Thyroid gland (tissue), 4 donors: Measurements from ENCODE around the gene RARB. TPM values are rescaled to one million over a fixed set of nuclear protein-coding genes. Genes with fewer than 3 reads are reported as not detected.

Experiments used
- DNase-seq, 2 donors: peaks; one replicate each; pipeline ENCODE4 v3.0.0-alpha.2; 2019
- H3K27ac ChIP-seq, 3 donors: fragments of 200-600 bp; sonication (generic); 1 replicate in 2 of 3; 2 replicates in 1 of 3; pipeline ENCODE4 v1.5.1; 2016 to 2019; ENCODE audit warnings: mild to moderate bottlenecking in 1 of 3, moderate library complexity in 1 of 3
- H3K27me3 ChIP-seq: fragments of 200-600 bp; sonication (generic); one replicate; pipeline ENCODE4 v1.5.1; 2019
- H3K36me3 ChIP-seq, 2 donors: fragments of 200-600 bp; sonication (generic); one replicate each; pipeline ENCODE4 v1.5.1; 2016 to 2019
- H3K4me1 ChIP-seq, 2 donors: fragments of 200-600 bp; sonication (generic); one replicate each; pipeline ENCODE4 v1.5.1; 2017 to 2019
- H3K4me3 ChIP-seq, 3 donors: fragments of 200-600 bp; sonication (generic); replicated peaks in 1 of 3; 1 replicate in 2 of 3; 2 replicates in 1 of 3; pipeline ENCODE4 v1.5.1; 2016; ENCODE audit warnings: mild to moderate bottlenecking in 1 of 3
- H3K9me3 ChIP-seq: fragments of 200-600 bp; sonication (generic); one replicate; pipeline ENCODE4 v1.5.1; 2017
- POLR2A ChIP-seq, 2 donors: fragments of 450-650 bp; IDR thresholded peaks; one replicate each; pipeline ENCODE4 v1.6.1; 2017; ENCODE audit warnings: antibody characterized with exemption in 2 of 2, mild to moderate bottlenecking in 2 of 2, moderate library complexity in 1 of 2
- WGBS, 2 donors: methylation state at CpG; one replicate each; pipeline ENCODE4 v1.1.5; 2017; 5-methylcytosine and 5-hydroxymethylcytosine counted together
- intact Hi-C: fragments of 100-400 bp; cut with DNase I; formaldehyde crosslinking; loops from one replicate; pipeline ENCODE4 v1.15.1; 2023
- total RNA-seq, 4 donors: library from RNA; depleted of rRNA; stranded (reverse); fragments of >200 nt; gene quantifications; one replicate each; pipeline ENCODE4 v1.2.3, GENCODE V29; 2016
- TF ChIP-seq, protein P1 (sequence below), 6 experiments: fragments of 200-600 bp in 3 of 6; fragments of 450-650 bp in 3 of 6; sonication (generic) in 3 of 6; IDR thresholded peaks; one replicate each; pipeline ENCODE4 v1.5.1; 2016 to 2019; ENCODE audit warnings: antibody characterized with exemption in 6 of 6, mild to moderate bottlenecking in 2 of 6, inconsistent platforms in 1 of 6, moderate library complexity in 1 of 6

Gene RARB
- total RNA-seq, 4 donors from 2014 or later: 13.6 to 31.5 (median 20.5) TPM

DNA sequence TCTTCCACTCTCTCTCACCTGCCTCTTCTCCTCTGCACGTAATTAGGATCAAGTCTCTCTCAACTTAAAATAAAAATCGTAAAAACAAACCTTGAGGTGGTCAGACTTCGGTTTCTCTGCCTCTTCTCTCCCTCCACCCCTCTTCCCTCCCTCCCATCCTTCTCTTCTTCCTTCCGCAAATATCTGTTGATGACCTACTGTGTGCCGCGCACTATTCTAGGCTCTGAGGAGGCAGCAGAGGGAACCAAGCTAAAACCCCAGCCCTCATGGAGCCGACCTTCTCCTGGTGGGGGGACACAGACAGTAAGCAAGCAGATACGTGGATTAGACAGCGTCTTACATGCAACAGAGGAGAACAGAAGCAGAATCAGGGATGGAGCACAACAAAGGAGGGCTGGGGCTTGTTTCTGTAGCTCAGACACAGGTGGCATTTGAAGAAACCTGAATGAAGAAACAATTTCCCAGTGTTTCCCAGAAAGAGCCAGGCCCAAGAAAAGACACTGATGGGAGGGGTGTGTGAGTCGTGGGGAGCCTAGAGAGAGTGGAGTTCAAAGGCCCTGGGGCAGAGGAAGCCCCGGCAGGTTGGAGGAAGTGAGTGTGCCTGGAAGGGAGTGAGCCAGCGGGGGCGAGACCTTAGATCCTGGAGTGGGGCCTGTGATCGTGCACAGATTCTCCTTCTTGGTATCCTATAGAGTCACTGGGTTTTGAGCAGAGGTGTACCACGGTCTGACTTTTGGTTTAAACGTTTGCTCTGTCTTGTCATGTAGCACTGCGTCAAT lies 156.1 kb downstream of the RARB start:
- DNase-seq: no peak
- WGBS, 2 donors: 92% methylated on average over 17 of the region's 17 CpGs
- TF ChIP-seq, protein P1, sequence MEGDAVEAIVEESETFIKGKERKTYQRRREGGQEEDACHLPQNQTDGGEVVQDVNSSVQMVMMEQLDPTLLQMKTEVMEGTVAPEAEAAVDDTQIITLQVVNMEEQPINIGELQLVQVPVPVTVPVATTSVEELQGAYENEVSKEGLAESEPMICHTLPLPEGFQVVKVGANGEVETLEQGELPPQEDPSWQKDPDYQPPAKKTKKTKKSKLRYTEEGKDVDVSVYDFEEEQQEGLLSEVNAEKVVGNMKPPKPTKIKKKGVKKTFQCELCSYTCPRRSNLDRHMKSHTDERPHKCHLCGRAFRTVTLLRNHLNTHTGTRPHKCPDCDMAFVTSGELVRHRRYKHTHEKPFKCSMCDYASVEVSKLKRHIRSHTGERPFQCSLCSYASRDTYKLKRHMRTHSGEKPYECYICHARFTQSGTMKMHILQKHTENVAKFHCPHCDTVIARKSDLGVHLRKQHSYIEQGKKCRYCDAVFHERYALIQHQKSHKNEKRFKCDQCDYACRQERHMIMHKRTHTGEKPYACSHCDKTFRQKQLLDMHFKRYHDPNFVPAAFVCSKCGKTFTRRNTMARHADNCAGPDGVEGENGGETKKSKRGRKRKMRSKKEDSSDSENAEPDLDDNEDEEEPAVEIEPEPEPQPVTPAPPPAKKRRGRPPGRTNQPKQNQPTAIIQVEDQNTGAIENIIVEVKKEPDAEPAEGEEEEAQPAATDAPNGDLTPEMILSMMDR (IDR thresholded peaks at IDR 0.05): no peak
- TF ChIP-seq POLR2A (IDR thresholded peaks at IDR 0.05): no peak
- Histone ChIP-seq H3K4me3 (no peak overlapping the region), H3K4me1 (no peaks in the 10 kb centered on the region), H3K27ac (no peak overlapping the region), H3K9me3 (no peaks in the 10 kb centered on the region), H3K27me3 (no peaks in the 10 kb centered on the region), H3K36me3 (peaks cover 0 to 5% of the 10 kb centered on the region in 2 donors)
- intact Hi-C loops: loop anchor here (10.0 kb wide), 1 partner anchor 559 kb away; no protein-coding TSS in a partner anchor

DNA sequence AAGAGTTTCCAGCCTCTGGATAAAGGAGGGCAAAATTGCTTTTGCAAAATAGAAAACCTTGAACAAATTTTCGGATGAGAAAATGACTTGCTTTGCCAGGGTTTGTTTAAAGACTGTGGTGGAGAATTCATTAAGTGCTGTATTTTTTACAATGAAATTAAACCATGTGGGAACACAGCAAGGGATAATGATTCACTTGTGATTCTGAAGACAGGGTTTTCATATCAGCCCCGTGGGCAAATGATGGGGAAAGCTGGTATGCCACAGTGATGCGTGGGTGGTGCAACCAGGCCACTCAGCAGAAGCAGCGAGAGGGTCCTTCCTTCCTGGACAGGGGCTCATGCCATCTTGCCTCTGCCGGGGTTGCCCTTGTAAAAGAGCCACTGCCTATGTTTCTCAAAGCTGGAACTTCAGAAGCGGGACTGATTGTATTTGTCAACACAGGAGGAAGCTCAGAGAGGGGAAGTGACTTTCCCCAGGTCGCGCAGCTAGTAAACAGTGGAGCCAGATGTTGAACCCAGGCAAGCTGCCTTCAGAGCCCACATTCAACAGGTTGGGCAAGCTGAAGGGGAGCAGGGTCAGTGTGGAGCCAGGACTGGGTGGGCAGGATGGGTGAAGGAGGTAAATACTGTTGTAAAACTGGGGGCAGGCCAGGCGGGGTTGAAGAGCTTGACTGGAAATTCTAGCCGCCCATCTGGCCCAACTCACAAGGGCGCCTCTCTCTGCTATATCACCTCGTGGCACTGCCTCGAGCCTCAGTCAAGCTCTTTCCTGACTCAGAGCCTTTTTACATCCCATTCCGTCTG lies 157.5 kb downstream of the RARB start:
- H3K9me3 ChIP-seq: no peaks in the 10 kb centered on the region
- no peak overlapping the region for H3K27ac ChIP-seq
- 90 to 93% methylated on average over 14 of the region's 14 CpGs for WGBS, 2 donors
- intact Hi-C loops: loop anchor here (10.0 kb wide), 1 partner anchor 561 kb away; no protein-coding TSS in a partner anchor
- no peaks in the 10 kb centered on the region for H3K27me3 ChIP-seq
- no peak for DNase-seq
- no peak for TF ChIP-seq POLR2A (IDR thresholded peaks at IDR 0.05)
- TF ChIP-seq, protein P1 (IDR thresholded peaks at IDR 0.05): no peak
- no peak overlapping the region for H3K4me3 ChIP-seq
- H3K36me3 ChIP-seq: peaks cover 0 to 5% of the 10 kb centered on the region in 2 donors
- H3K4me1 ChIP-seq: no peaks in the 10 kb centered on the region

DNA sequence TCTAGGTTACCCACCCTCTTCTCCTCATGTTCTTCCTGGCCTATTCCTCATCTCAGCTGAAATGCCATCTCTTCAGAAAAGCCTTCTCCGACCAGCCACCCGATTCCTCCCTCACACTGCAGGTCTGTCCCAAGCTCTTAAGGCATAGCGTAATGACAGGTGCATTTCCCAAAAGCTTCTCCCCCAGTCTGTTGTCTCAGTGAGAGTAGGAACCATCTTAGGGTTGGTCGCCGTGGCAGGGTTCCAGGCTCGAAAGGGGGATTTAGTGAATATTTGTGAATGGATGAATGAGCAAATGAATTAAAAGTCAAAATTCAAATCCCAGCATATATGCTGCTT lies 158.1 kb downstream of the RARB start:
- WGBS, 2 donors: 93 to 96% methylated on average over 6 of the region's 6 CpGs
- no peak for DNase-seq
- Histone ChIP-seq H3K36me3 (peaks cover 0 to under 1% of the 10 kb centered on the region in 2 donors), H3K9me3 (no peaks in the 10 kb centered on the region), H3K27me3 (no peaks in the 10 kb centered on the region), H3K4me3 (no peak overlapping the region), H3K27ac (no peak overlapping the region), H3K4me1 (no peaks in the 10 kb centered on the region)
- intact Hi-C loops: loop anchor here (10.0 kb wide), 1 partner anchor 561 kb away; no protein-coding TSS in a partner anchor
- TF ChIP-seq POLR2A (IDR thresholded peaks at IDR 0.05): no peak
- TF ChIP-seq, protein P1 (IDR thresholded peaks at IDR 0.05): no peak

GRCh38 chr3:25586553-25586952 lies 158.5 kb downstream of the RARB start:
- no peak for DNase-seq
- Histone ChIP-seq H3K27ac (no peak overlapping the region), H3K27me3 (no peaks in the 10 kb centered on the region), H3K4me1 (no peaks in the 10 kb centered on the region), H3K36me3 (no peaks in the 10 kb centered on the region), H3K9me3 (no peaks in the 10 kb centered on the region), H3K4me3 (no peak overlapping the region)
- intact Hi-C loops: loop anchor here (10.0 kb wide), 1 partner anchor 562 kb away; no protein-coding TSS in a partner anchor
- TF ChIP-seq, protein P1 (IDR thresholded peaks at IDR 0.05): no peak
- no peak for TF ChIP-seq POLR2A (IDR thresholded peaks at IDR 0.05)
- WGBS, 2 donors: 86 to 95% methylated on average over 9 to 11 of the region's 11 CpGs
